Measurements from ENCODE around the gene TMPRSS11A. TPM values are rescaled to one million over a fixed set of nuclear protein-coding genes. Genes with fewer than 3 reads are reported as not detected.

TMPRSS11A gene
- total RNA-seq, 2 experiments from 2014 or later: not detected

- Histone ChIP-seq H3K36me3 (ENCODE audit: insufficient read depth, low read length) (no peaks in the 10 kb centered on the region), H3K27ac (ENCODE audit: low read depth, low read length, poor library complexity, severe bottlenecking) (no peak overlapping the region), H3K9me3 (ENCODE audit: low read length) (no peaks in the 10 kb centered on the region), H3K4me2 (ENCODE audit: low read length) (no peak overlapping the region), H3K4me3 (ENCODE audit: low read depth, low read length, poor library complexity, severe bottlenecking) (no peak overlapping the region), H2AFZ (ENCODE audit: low read length) (no peak overlapping the region), H4K20me1 (ENCODE audit: insufficient read depth, low read length) (no peaks in the 10 kb centered on the region), H3K79me2 (ENCODE audit: insufficient read depth, low read depth, low read length) (no peaks in the 10 kb centered on the region; the same call in 1 of the 2 replicates), H3K4me1 (ENCODE audit: insufficient read depth, low read length, poor library complexity, severe bottlenecking) (no peaks in the 10 kb centered on the region), H3K9me2 (ENCODE audit: insufficient read depth, low read length) (no peaks in the 10 kb centered on the region)
- POLR2A ChIA-PET: interaction anchor here (1.2 kb wide), 1 partner anchor 14 kb away, joined by 3 read pairs; no protein-coding TSS in a partner anchor
- no peak for TF ChIP-seq CTCF (conservative IDR thresholded peaks at IDR 0.05; ENCODE audit: low read length)
- TF ChIP-seq EZH2phosphoT487 (IDR thresholded peaks at IDR 0.05; ENCODE audit: borderline replicate concordance, low read depth, low read length): no peak
- no TSS peak for BruUV-seq (replicated peaks)
- no peak for DNase-seq (ENCODE audit: low spot score)
- CTCF ChIA-PET (ENCODE audit: unreplicated experiment): no interaction called here
- intact Hi-C loops (cut with micrococcal nuclease; ENCODE audit: unreplicated experiment): no loop called here
Measured at GRCh38 chr4:67996127-67996526, 32.8 kb upstream of the TMPRSS11A start.

GRCh38 chr4:67988991-67989390 lies 25.7 kb upstream of the TMPRSS11A start:
- CTCF ChIA-PET (ENCODE audit: unreplicated experiment): no interaction called here
- Histone ChIP-seq H3K4me2 (ENCODE audit: low read length) (no peak overlapping the region), H3K4me3 (ENCODE audit: low read depth, low read length, poor library complexity, severe bottlenecking) (no peak overlapping the region), H3K4me1 (ENCODE audit: insufficient read depth, low read length, poor library complexity, severe bottlenecking) (no peaks in the 10 kb centered on the region), H4K20me1 (ENCODE audit: insufficient read depth, low read length) (no peaks in the 10 kb centered on the region), H3K79me2 (ENCODE audit: insufficient read depth, low read depth, low read length) (no peaks in the 10 kb centered on the region), H3K27ac (ENCODE audit: low read depth, low read length, poor library complexity, severe bottlenecking) (no peak overlapping the region), H3K9me3 (ENCODE audit: low read length) (no peaks in the 10 kb centered on the region), H2AFZ (ENCODE audit: low read length) (no peak overlapping the region), H3K9me2 (ENCODE audit: insufficient read depth, low read length) (no peaks in the 10 kb centered on the region), H3K36me3 (ENCODE audit: insufficient read depth, low read length) (no peaks in the 10 kb centered on the region)
- intact Hi-C loops (cut with micrococcal nuclease; ENCODE audit: unreplicated experiment): loop anchor here (1.0 kb wide), 1 partner anchor 186 kb away; no protein-coding TSS in a partner anchor
- POLR2A ChIA-PET: interaction anchor here (0.5 to 0.6 kb wide), 2 partner anchors 30 to 765 kb away, joined by 3 read pairs; no protein-coding TSS in a partner anchor
- no TSS peak for BruUV-seq (replicated peaks)
- TF ChIP-seq EZH2phosphoT487 (IDR thresholded peaks at IDR 0.05; ENCODE audit: borderline replicate concordance, low read depth, low read length) (no peak), CTCF (conservative IDR thresholded peaks at IDR 0.05; ENCODE audit: low read length) (no peak)
- DNase-seq (ENCODE audit: low spot score): no peak

GRCh38 chr4:67983333-67983732 lies 20.0 kb upstream of the TMPRSS11A start:
- intact Hi-C loops (cut with micrococcal nuclease; ENCODE audit: unreplicated experiment): no loop called here
- H3K9me2 ChIP-seq (ENCODE audit: insufficient read depth, low read length): no peaks in the 10 kb centered on the region
- no peak for DNase-seq (ENCODE audit: low spot score)
- H3K4me2 ChIP-seq (ENCODE audit: low read length): no peak overlapping the region
- H2AFZ ChIP-seq (ENCODE audit: low read length): no peak overlapping the region
- H3K4me3 ChIP-seq (ENCODE audit: low read depth, low read length, poor library complexity, severe bottlenecking): no peak overlapping the region
- H4K20me1 ChIP-seq (ENCODE audit: insufficient read depth, low read length): no peaks in the 10 kb centered on the region
- CTCF ChIA-PET (ENCODE audit: unreplicated experiment): no interaction called here
- POLR2A ChIA-PET: no interaction called here
- H3K36me3 ChIP-seq (ENCODE audit: insufficient read depth, low read length): no peaks in the 10 kb centered on the region
- TF ChIP-seq EZH2phosphoT487 (IDR thresholded peaks at IDR 0.05; ENCODE audit: borderline replicate concordance, low read depth, low read length) (no peak), CTCF (conservative IDR thresholded peaks at IDR 0.05; ENCODE audit: low read length) (no peak)
- H3K79me2 ChIP-seq (ENCODE audit: insufficient read depth, low read depth, low read length): no peaks in the 10 kb centered on the region
- BruUV-seq (replicated peaks): no TSS peak
- H3K9me3 ChIP-seq (ENCODE audit: low read length): no peaks in the 10 kb centered on the region
- H3K4me1 ChIP-seq (ENCODE audit: insufficient read depth, low read length, poor library complexity, severe bottlenecking): no peaks in the 10 kb centered on the region
- no peak overlapping the region for H3K27ac ChIP-seq (ENCODE audit: low read depth, low read length, poor library complexity, severe bottlenecking)

Measured in OCI-LY7 (cell line).